Fibroblast of mammary gland (primary cell): ENCODE results near the gene SLC4A7.
"Not testable (repeated sequence)": the region's sequence is repeated elsewhere in the genome, so short reads cannot be mapped to it uniquely, and the experiment has no call there.

Experiments
- DNase-seq: peaks from one replicate; pipeline ENCODE4 v3.0.0-alpha.2; 2010; ENCODE audit warnings: low read depth
- H3K4me3 ChIP-seq: 2 replicates; pipeline ENCODE4 v1.5.1; 2011; ENCODE audit warnings: low read depth, mild to moderate bottlenecking, low read length, moderate library complexity; ENCODE audit not compliant: control insufficient read depth
- TF ChIP-seq, protein P1 (sequence below): conservative IDR thresholded peaks from 2 replicates; pipeline ENCODE4 v1.5.1; 2011; ENCODE audit warnings: low read depth, low read length, inconsistent platforms; ENCODE audit not compliant: control insufficient read depth, insufficient read depth

The SLC4A7 gene

GRCh38 chr3:27484015-27484844 is at the start of gene SLC4A7:
SLC4A7 (minus strand) TSS chr3:27484384; CDS start chr3:27484126, 258 bp downstream.
- H3K4me3 ChIP-seq: peak within 1 kb of the TSS; percentile 92
- DNase-seq: peak; percentile 91
- TF ChIP-seq, protein P1, sequence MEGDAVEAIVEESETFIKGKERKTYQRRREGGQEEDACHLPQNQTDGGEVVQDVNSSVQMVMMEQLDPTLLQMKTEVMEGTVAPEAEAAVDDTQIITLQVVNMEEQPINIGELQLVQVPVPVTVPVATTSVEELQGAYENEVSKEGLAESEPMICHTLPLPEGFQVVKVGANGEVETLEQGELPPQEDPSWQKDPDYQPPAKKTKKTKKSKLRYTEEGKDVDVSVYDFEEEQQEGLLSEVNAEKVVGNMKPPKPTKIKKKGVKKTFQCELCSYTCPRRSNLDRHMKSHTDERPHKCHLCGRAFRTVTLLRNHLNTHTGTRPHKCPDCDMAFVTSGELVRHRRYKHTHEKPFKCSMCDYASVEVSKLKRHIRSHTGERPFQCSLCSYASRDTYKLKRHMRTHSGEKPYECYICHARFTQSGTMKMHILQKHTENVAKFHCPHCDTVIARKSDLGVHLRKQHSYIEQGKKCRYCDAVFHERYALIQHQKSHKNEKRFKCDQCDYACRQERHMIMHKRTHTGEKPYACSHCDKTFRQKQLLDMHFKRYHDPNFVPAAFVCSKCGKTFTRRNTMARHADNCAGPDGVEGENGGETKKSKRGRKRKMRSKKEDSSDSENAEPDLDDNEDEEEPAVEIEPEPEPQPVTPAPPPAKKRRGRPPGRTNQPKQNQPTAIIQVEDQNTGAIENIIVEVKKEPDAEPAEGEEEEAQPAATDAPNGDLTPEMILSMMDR: no peak

DNA sequence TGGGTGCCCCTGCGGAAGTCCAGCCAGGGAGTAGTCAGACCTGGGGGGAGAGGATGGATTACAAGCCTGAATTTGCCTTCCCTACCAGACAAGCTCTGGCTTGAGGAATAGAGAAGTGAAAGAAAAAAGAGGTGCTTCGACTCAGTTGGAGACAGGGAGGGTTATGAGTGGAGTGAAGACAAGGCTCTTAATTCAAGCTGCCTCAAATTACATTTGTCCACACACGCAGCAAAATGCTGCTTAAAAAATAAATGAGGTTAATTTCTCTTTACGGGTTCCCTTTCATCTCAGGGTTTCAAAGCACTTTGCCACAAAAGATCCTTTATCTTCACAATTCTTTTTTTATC is 49.0 kb upstream of the SLC4A7 start:
- DNase-seq: no peak
- H3K4me3 ChIP-seq: no peak overlapping the region
- TF ChIP-seq, protein P1: no peak

- no peak for DNase-seq
- no peak overlapping the region for H3K4me3 ChIP-seq
- TF ChIP-seq, protein P1: no peak
Observed at GRCh38 chr3:27532426-27533260, 48.5 kb upstream of the SLC4A7 start.

GRCh38 chr3:27531193-27531751 is 47.1 kb upstream of the SLC4A7 start:
- H3K4me3 ChIP-seq, DNase-seq: not testable (repeated sequence)

DNA sequence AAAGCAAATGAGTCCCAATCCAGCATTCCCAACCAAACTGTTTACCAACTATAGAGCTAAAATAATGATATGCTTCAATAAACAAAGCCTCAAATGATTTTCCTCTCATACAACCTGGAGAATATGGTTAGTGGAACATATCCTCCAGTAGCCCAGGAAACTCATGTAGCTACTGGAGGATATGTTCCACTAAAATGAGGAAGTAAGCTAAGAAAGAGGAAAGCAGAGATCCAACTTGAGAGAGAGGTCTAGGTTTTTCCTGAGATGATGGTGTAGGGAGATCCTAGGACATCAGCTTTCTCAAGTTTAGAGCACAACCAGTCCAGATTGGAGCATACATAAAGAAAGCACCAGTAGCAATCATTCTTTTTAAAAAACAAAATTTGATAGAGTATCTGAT is 44.6 kb upstream of the SLC4A7 start:
- TF ChIP-seq, protein P1: no peak
- no peak for DNase-seq
- no peak overlapping the region for H3K4me3 ChIP-seq

DNA sequence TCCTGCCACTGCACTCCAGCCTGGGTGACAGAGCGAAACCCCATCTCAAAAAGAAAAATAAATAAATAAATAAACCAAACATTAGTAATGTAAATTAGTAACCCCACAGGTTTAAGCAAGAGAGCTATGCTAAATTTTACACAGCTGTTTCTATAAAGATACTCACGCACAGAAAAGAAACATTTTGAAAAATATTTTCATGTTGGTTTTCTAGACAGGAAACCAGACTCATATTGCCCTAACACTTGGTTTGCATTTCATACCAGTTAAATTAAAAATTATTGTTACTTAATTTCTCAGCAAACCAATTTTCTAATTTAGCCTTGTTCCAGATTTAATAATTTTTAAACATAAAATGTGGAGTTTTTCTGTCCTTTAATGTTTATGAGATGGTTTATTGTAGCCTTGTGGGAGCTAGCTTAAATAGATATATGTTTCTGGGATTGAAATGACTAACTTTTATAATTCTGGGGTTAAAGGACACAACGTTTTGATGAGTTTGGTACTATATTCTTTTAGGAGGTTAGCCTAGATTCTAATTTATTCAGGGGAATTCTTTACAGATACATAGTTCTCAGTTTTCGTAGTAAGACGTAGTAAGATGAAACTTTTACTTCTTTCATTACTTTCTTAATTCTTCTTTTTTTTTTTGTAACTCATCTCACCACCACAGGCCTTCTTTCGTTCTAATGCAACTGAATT is 42.6 kb upstream of the SLC4A7 start:
- TF ChIP-seq, protein P1: no peak
- no peak for DNase-seq
- no peak overlapping the region for H3K4me3 ChIP-seq

GRCh38 chr3:27521872-27522265 is 37.7 kb upstream of the SLC4A7 start:
- DNase-seq: no peak
- TF ChIP-seq, protein P1: no peak
- H3K4me3 ChIP-seq: no peak overlapping the region
